Osteocyte (in vitro differentiated cells): ENCODE measurements around the gene HMGN1. TPM values are rescaled to one million over a fixed set of nuclear protein-coding genes. Genes with fewer than 3 reads are reported as not detected.

Experiments
- DNase-seq: peaks from one replicate; pipeline ENCODE4 v3.0.0; 2021; ENCODE audit warnings: mixed read lengths; ENCODE audit not compliant: unreplicated experiment; ENCODE audit errors: extremely low spot score
- H3K27ac Mint-ChIP-seq: one replicate; pipeline ENCODE4 v1.8.0; 2021; ENCODE audit warnings: mild to moderate bottlenecking, mixed read lengths; ENCODE audit not compliant: unreplicated experiment
- H3K27me3 Mint-ChIP-seq: one replicate; pipeline ENCODE4 v1.8.0; 2021; ENCODE audit warnings: mixed read lengths; ENCODE audit not compliant: unreplicated experiment
- H3K36me3 Mint-ChIP-seq: one replicate; pipeline ENCODE4 v1.8.0; 2021; ENCODE audit warnings: mixed read lengths; ENCODE audit not compliant: unreplicated experiment
- H3K4me1 Mint-ChIP-seq: one replicate; pipeline ENCODE4 v1.8.0; 2021; ENCODE audit warnings: mixed read lengths; ENCODE audit not compliant: unreplicated experiment
- H3K4me3 Mint-ChIP-seq: one replicate; pipeline ENCODE4 v1.8.0; 2021; ENCODE audit warnings: mild to moderate bottlenecking, moderate library complexity, mixed read lengths; ENCODE audit not compliant: unreplicated experiment
- H3K9me3 Mint-ChIP-seq: one replicate; pipeline ENCODE4 v1.8.0; 2021; ENCODE audit warnings: mixed read lengths; ENCODE audit not compliant: unreplicated experiment
- total RNA-seq: library from RNA; stranded (reverse); gene quantifications from 2 replicates; pipeline ENCODE4 v1.2.1, GENCODE V29; 2021
- TF ChIP-seq, protein P1 (sequence below): fragments of 200-600 bp; sonication (generic); IDR thresholded peaks from 2 replicates; pipeline ENCODE4 v1.5.0; 2021; ENCODE audit warnings: antibody characterized with exemption, mild to moderate bottlenecking, moderate library complexity

HMGN1 gene
- total RNA-seq, 1 donor from 2014 or later: 289 TPM

DNA sequence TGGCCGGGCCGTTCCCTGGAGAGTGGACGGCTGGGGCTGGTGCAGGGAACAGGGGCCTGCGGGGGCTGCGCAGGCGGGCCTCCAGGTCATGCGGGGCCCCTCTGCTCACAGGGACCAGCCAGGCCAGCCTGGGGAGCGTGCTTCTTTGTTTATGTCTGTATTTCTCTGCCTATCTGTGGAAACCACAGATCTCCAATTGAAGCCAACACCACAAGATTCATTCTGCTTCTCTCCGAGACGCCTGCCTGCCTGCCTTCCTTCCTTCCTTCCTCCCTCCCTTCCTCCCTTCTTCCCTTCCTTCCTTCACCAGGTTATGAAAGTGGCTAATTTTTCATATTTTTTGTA is 39.9 kb upstream of the HMGN1 start:
- Mint-ChIP-seq H3K9me3 (no peaks in the 10 kb centered on the region), H3K4me3 (peak overlapping the region; percentile 26), H3K36me3 (peaks cover 20% of the 10 kb centered on the region), H3K27me3 (no peaks in the 10 kb centered on the region), H3K4me1 (peaks cover 24% of the 10 kb centered on the region), H3K27ac (peak overlapping the region; percentile 31)
- TF ChIP-seq, protein P1, sequence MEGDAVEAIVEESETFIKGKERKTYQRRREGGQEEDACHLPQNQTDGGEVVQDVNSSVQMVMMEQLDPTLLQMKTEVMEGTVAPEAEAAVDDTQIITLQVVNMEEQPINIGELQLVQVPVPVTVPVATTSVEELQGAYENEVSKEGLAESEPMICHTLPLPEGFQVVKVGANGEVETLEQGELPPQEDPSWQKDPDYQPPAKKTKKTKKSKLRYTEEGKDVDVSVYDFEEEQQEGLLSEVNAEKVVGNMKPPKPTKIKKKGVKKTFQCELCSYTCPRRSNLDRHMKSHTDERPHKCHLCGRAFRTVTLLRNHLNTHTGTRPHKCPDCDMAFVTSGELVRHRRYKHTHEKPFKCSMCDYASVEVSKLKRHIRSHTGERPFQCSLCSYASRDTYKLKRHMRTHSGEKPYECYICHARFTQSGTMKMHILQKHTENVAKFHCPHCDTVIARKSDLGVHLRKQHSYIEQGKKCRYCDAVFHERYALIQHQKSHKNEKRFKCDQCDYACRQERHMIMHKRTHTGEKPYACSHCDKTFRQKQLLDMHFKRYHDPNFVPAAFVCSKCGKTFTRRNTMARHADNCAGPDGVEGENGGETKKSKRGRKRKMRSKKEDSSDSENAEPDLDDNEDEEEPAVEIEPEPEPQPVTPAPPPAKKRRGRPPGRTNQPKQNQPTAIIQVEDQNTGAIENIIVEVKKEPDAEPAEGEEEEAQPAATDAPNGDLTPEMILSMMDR: no peak
- no peak for DNase-seq

DNA sequence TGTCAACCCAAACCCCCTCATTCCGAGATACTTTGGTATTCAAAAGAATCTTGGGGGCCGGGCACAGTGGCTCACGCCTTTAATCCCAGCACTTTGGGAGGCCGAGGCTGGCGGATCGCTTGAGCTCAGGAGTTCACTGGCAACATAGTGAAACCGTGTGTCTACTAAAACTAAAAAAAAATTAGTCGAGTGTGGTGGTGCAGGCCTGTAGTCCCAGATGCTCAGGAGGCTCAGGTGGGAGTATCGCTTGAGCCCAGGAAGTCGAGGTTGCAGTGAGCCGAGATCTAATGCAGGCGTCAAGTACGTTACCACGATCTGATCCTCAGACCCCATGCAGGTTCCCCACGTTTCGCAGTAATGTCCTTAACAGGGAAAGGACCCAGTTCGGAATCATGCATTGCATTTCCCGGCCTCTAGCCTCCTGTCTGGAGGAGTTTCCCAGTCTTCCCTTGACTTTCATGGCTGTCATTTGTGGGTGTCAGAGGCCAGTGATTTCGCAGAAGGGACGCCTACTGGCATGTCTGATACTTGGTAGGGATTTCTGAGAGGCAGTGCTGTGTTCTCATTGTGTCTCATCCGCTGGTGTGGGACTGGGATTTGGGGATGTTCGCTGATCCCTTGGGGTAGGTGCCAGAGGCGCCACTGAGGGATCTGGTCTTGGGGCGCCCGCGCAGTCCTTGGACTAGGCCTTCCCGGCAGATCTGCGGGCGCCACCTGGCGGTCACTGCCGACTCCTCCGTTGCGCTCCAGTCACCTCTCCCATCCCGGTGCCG is 39.3 kb upstream of the HMGN1 start:
- DNase-seq: peak; percentile 96
- Mint-ChIP-seq H3K9me3 (no peaks in the 10 kb centered on the region), H3K4me1 (peaks cover 24% of the 10 kb centered on the region), H3K4me3 (peak overlapping the region; percentile 76), H3K36me3 (peaks cover 18% of the 10 kb centered on the region), H3K27me3 (no peaks in the 10 kb centered on the region), H3K27ac (peak overlapping the region; percentile 88)
- TF ChIP-seq, protein P1: peak; percentile 96

DNA sequence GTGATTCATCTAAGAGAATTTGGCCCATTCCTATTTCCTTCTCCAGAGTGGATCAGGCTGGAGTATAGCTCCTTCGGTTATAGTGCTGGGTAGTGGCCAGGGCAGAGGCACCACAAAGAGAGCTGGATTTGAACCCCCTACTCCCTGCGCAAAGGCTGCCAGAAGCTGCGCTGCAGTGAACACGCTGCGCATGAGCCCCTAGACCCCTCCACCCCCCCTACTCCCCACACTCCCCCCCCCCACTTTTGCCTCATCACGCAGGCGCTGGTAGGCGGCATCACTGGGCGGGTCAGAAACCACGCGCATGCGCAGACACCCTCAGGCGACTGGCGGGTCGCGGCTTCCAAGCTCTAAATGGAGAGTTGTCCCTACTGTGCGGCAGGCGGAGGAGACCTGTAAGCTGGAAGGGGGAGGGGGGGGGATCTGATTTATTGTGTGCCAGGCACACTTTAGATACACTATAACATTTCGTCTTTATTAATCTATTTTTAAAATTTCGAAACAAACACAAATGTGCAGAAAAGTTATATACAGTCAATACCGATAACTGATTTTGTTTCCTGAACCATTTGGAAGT is 38.7 kb upstream of the HMGN1 start:
- TF ChIP-seq, protein P1: no peak
- Mint-ChIP-seq H3K9me3 (no peaks in the 10 kb centered on the region), H3K36me3 (peaks cover 13% of the 10 kb centered on the region), H3K27ac (peak overlapping the region; percentile 88), H3K4me1 (peaks cover 25% of the 10 kb centered on the region), H3K4me3 (peak overlapping the region; percentile 76), H3K27me3 (no peaks in the 10 kb centered on the region)
- peak; percentile 98 for DNase-seq

DNA sequence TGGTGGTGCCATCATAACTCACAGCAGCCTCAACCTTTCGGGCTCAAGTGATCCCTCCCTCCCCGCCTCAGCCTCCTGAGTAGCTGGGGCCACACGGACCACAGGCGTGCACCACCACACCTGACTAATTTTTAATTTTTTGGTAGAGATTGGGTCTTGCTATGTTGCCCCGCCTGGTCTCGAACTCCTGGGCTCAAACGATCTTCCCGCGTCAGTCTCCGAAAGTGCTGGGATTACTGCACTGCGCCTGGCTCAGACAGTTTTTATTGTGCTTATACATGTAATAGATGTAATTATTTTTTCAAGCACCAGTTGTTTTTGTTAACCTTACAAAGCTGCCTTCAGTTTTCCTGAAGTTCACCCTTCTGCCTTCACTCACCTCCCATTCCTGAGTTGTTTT is 38.0 kb upstream of the HMGN1 start:
- Mint-ChIP-seq H3K36me3 (peaks cover 10% of the 10 kb centered on the region), H3K27ac (peak overlapping the region; percentile 88), H3K9me3 (no peaks in the 10 kb centered on the region), H3K27me3 (no peaks in the 10 kb centered on the region), H3K4me3 (peak overlapping the region; percentile 76), H3K4me1 (peaks cover 30% of the 10 kb centered on the region)
- TF ChIP-seq, protein P1: no peak
- no peak for DNase-seq

DNA sequence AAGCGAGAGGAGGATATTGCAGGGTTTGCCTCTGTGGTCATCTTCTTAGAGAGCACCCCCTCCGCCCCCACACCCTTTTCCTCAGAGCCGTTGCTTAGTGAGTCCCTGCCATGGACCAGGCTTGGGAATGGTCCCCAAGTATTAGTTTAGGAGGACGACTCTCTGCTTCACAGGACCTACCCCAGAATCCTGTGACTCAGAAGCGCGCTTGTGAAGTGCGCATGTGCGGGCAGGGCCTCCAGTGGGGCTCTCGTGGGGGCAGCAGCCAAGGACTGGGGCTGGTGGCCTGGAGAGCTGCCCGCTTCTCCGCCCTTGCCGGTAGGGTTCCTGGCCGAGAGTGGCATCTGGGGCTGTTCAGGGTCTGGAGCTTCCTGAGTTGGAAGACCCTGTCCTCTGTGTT is 37.3 kb upstream of the HMGN1 start:
- Mint-ChIP-seq H3K4me1 (peaks cover 36% of the 10 kb centered on the region), H3K9me3 (no peaks in the 10 kb centered on the region), H3K4me3 (no peak overlapping the region), H3K36me3 (peaks cover 4% of the 10 kb centered on the region), H3K27ac (no peak overlapping the region), H3K27me3 (no peaks in the 10 kb centered on the region)
- TF ChIP-seq, protein P1: no peak
- no peak for DNase-seq
